ENCODE measurements around the gene COPZ1. TPM values are rescaled to one million over a fixed set of nuclear protein-coding genes. Genes with fewer than 3 reads are reported as not detected.

Gene COPZ1
- total and polyA plus RNA-seq, 9 of the 15 experiments (the other 6 are each of a cell fraction or from before 2014, with no cell fraction given) = 137 to 487 (median 233) TPM

DNA sequence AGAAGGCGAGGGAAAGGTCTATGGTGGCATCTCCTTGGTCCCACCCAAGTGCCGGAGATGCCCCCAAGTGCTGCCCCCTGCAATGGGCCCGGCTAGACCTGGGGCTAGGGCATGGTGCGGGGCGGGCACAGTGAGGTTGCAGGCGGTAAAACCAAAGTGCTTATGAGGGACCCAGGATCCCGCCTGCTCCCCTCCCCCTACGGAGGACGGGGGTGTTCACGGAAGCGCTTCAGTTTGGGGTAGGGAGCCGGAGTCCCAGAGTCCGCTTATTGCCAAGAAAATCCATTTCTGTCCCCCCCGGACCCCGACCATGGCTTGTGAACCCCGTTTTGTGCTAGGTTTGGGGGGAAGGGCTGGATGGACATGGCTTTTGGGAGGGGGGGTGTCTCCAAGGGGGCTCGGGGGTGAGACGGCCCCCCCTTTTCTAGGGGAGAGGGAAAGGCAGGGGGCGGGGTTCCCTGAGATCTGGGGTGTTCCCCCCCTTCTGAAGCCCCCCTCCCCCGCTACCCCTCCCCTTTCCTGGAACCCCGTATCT is 44.7 kb downstream of the COPZ1 start (continued):
- no peak; the same call in 1 of the 2 replicates for TF ChIP-seq RBFOX2 (IDR thresholded peaks at IDR 0.05; ENCODE audit: low read depth, low read length)
- no peak for TF ChIP-seq ILK (tag; IDR thresholded peaks at IDR 0.05; ENCODE audit: borderline replicate concordance, low read depth)
- 0 out of 2 replicates have a peak, but pooled peaks have one; percentile 53 for TF ChIP-seq HNRNPL (IDR thresholded peaks at IDR 0.05; ENCODE audit: low read depth, low read length)
- 0 out of 2 replicates have a peak, but pooled peaks have one; percentile 43 for TF ChIP-seq POLR2G (IDR thresholded peaks at IDR 0.05; ENCODE audit: low read depth, low read length)
- TF ChIP-seq POLR2A (conservative IDR thresholded peaks at IDR 0.05) = 0 out of 2 replicates have a peak, but pooled peaks have one; percentile 23
- no peak for TF ChIP-seq ETV1 (tag; conservative IDR thresholded peaks at IDR 0.05; ENCODE audit: low read depth)
- TF ChIP-seq ZNF778 (CRISPR knock-in tag; IDR thresholded peaks at IDR 0.05) = no peak
- TF ChIP-seq, protein P1, sequence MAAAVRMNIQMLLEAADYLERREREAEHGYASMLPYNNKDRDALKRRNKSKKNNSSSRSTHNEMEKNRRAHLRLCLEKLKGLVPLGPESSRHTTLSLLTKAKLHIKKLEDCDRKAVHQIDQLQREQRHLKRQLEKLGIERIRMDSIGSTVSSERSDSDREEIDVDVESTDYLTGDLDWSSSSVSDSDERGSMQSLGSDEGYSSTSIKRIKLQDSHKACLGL (CRISPR knock-in tag; IDR thresholded peaks at IDR 0.05; ENCODE audit: borderline replicate concordance, poor library complexity, severe bottlenecking) = no peak
- no peak for TF ChIP-seq NR2C2 (CRISPR knock-in tag; IDR thresholded peaks at IDR 0.05)
- no peak for TF ChIP-seq NR2C2 (tag; IDR thresholded peaks at IDR 0.05)
- TF ChIP-seq ZNF212 (CRISPR knock-in tag; IDR thresholded peaks at IDR 0.05) = no peak
- TF ChIP-seq KLF10 (CRISPR knock-in tag; IDR thresholded peaks at IDR 0.05) = no peak
- no peak for TF ChIP-seq ZEB2 (IDR thresholded peaks at IDR 0.05)
- TF ChIP-seq, protein P2, sequence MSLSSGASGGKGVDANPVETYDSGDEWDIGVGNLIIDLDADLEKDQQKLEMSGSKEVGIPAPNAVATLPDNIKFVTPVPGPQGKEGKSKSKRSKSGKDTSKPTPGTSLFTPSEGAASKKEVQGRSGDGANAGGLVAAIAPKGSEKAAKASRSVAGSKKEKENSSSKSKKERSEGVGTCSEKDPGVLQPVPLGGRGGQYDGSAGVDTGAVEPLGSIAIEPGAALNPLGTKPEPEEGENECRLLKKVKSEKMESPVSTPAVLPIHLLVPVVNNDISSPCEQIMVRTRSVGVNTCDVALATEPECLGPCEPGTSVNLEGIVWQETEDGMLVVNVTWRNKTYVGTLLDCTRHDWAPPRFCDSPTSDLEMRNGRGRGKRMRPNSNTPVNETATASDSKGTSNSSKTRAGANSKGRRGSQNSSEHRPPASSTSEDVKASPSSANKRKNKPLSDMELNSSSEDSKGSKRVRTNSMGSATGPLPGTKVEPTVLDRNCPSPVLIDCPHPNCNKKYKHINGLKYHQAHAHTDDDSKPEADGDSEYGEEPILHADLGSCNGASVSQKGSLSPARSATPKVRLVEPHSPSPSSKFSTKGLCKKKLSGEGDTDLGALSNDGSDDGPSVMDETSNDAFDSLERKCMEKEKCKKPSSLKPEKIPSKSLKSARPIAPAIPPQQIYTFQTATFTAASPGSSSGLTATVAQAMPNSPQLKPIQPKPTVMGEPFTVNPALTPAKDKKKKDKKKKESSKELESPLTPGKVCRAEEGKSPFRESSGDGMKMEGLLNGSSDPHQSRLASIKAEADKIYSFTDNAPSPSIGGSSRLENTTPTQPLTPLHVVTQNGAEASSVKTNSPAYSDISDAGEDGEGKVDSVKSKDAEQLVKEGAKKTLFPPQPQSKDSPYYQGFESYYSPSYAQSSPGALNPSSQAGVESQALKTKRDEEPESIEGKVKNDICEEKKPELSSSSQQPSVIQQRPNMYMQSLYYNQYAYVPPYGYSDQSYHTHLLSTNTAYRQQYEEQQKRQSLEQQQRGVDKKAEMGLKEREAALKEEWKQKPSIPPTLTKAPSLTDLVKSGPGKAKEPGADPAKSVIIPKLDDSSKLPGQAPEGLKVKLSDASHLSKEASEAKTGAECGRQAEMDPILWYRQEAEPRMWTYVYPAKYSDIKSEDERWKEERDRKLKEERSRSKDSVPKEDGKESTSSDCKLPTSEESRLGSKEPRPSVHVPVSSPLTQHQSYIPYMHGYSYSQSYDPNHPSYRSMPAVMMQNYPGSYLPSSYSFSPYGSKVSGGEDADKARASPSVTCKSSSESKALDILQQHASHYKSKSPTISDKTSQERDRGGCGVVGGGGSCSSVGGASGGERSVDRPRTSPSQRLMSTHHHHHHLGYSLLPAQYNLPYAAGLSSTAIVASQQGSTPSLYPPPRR (CRISPR knock-in tag; IDR thresholded peaks at IDR 0.05; ENCODE audit: borderline replicate concordance) = no peak
- TF ChIP-seq KAT2B (IDR thresholded peaks at IDR 0.05; ENCODE audit: low read depth, low read length) = no peak
- TF ChIP-seq TAF1 (IDR thresholded peaks at IDR 0.05; ENCODE audit: control insufficient read depth, extremely low read depth, insufficient read depth, low read length, severe bottlenecking) = no peak
- no peak for TF ChIP-seq MLLT1 (IDR thresholded peaks at IDR 0.05)
- TF ChIP-seq MIER1 (IDR thresholded peaks at IDR 0.05; ENCODE audit: low read depth) = no peak
- TF ChIP-seq ZNF121 (CRISPR knock-in tag; conservative IDR thresholded peaks at IDR 0.05) = no peak
- TF ChIP-seq, protein P3, sequence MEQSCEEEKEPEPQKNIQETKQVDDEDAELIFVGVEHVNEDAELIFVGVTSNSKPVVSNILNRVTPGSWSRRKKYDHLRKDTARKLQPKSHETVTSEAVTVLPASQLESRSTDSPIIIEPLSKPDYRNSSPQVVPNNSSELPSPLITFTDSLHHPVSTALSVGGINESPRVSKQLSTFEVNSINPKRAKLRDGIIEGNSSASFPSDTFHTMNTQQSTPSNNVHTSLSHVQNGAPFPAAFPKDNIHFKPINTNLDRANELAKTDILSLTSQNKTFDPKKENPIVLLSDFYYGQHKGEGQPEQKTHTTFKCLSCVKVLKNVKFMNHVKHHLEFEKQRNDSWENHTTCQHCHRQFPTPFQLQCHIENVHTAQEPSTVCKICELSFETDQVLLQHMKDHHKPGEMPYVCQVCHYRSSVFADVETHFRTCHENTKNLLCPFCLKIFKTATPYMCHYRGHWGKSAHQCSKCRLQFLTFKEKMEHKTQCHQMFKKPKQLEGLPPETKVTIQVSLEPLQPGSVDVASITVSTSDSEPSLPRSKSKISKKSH (CRISPR knock-in tag; IDR thresholded peaks at IDR 0.05) = no peak
